GM19452 (cell line): Measurements from ENCODE around the gene KYAT1.

ENCODE experiments used
- ATAC-seq: cut with Tn5 transposase; IDR thresholded peaks from one replicate; pipeline ENCODE4 v1.9.1; 2021; ENCODE audit not compliant: unreplicated experiment

The KYAT1 gene

GRCh38 chr9:128786681-128787601 is 94.8 kb downstream of the KYAT1 start, which contains the start of gene TBC1D13:
TSS of gene TBC1D13 (plus strand) at chr9:128787253. CDS start at chr9:128787354, 101 bp downstream.
- peak; percentile 81 for ATAC-seq

- no peak for ATAC-seq
Observed at GRCh38 chr9:128785427-128785826, 96.3 kb downstream of the KYAT1 start.
